GM18873 (cell line): Measurements from ENCODE around the gene NDUFA8.

ENCODE experiments used
- ATAC-seq: cut with Tn5 transposase; IDR thresholded peaks from one replicate; pipeline ENCODE4 v1.9.1; 2021; ENCODE audit warnings: mild to moderate bottlenecking, moderate library complexity, moderate number of reproducible peaks; ENCODE audit not compliant: unreplicated experiment, low FRiP score

NDUFA8 gene

GRCh38 chr9:122186301-122186700 is 26.7 kb upstream of the NDUFA8 start:
- ATAC-seq: no peak

- ATAC-seq: no peak
These were observed 25.0 kb upstream of the NDUFA8 start for GRCh38 chr9:122184551-122184950.

GRCh38 chr9:122183501-122183900 is 23.9 kb upstream of the NDUFA8 start:
- no peak for ATAC-seq

GRCh38 chr9:122180633-122181032 is 21.1 kb upstream of the NDUFA8 start:
- no peak for ATAC-seq

GRCh38 chr9:122179690-122180074 is 20.1 kb upstream of the NDUFA8 start:
- ATAC-seq: no peak

GRCh38 chr9:122179054-122179689 is 19.6 kb upstream of the NDUFA8 start:
- no peak for ATAC-seq

GRCh38 chr9:122176916-122177315 is 17.3 kb upstream of the NDUFA8 start:
- ATAC-seq: no peak

- no peak for ATAC-seq
These were observed 14.1 kb upstream of the NDUFA8 start for GRCh38 chr9:122173670-122174069.

- no peak for ATAC-seq
These were observed 12.6 kb upstream of the NDUFA8 start for GRCh38 chr9:122172131-122172530.

GRCh38 chr9:122168356-122168755 is 8.8 kb upstream of the NDUFA8 start:
- ATAC-seq: no peak

GRCh38 chr9:122164286-122164685 is 4.7 kb upstream of the NDUFA8 start:
- ATAC-seq: no peak

- ATAC-seq: no peak
These were observed 2.8 kb upstream of the NDUFA8 start for GRCh38 chr9:122162415-122162814.

- no peak for ATAC-seq
These were observed 307 bp upstream of the NDUFA8 start for GRCh38 chr9:122159925-122160246.

GRCh38 chr9:122158202-122158601 is 1.4 kb downstream of the NDUFA8 start:
- ATAC-seq: no peak

- ATAC-seq: no peak
These were observed 3.8 kb downstream of the NDUFA8 start for GRCh38 chr9:122155796-122156195.

- no peak for ATAC-seq
These were observed 8.2 kb downstream of the NDUFA8 start for GRCh38 chr9:122151267-122151828.

GRCh38 chr9:122145592-122145863 is 14.1 kb downstream of the NDUFA8 start:
- no peak for ATAC-seq

- no peak for ATAC-seq
These were observed 14.6 kb downstream of the NDUFA8 start for GRCh38 chr9:122144836-122145591.

GRCh38 chr9:122143876-122144405 is 15.6 kb downstream of the NDUFA8 start:
- no peak for ATAC-seq

GRCh38 chr9:122143296-122143695 is 16.3 kb downstream of the NDUFA8 start:
- no peak for ATAC-seq

GRCh38 chr9:122141671-122142070 is 17.9 kb downstream of the NDUFA8 start:
- ATAC-seq: no peak
